GM12878 (cell line): Measurements from ENCODE around the gene SNX21. TPM values are rescaled to one million over a fixed set of nuclear protein-coding genes. Genes with fewer than 3 reads are reported as not detected.

Source experiments
- ATAC-seq: fragments of 200-7000 bp; cut with Tn5 transposase; 3 replicates; pipeline ENCODE4 v1.9.1; 2020; ENCODE audit warnings: mild to moderate bottlenecking, moderate library complexity
- BruUV-seq: library from RNA; stranded (reverse); fragments of 400-500 nt; replicated peaks from 2 replicates; lab custom pipeline; 2021; lab: Mats Ljungman, UMichigan
- CTCF ChIA-PET: fragments of 300-600 bp; sonication (Branson Sonifier 250); formaldehyde crosslinking; extraction: SDS; loops from one replicate; lab custom pipeline; 2021; ENCODE audit warnings: inconsistent platforms; lab: Yijun Ruan, JAX
- POLR2A ChIA-PET: fragments of 350-600 bp; formaldehyde crosslinking; extraction: SDS; loops from one replicate; lab custom pipeline; 2021; ENCODE audit warnings: inconsistent platforms; lab: Charles Lee
- RAD21 ChIA-PET: fragments of 300-600 bp; sonication (Branson Sonifier 250); formaldehyde crosslinking; loops from one replicate; lab custom pipeline; 2023; ENCODE audit warnings: antibody characterized with exemption; ENCODE audit not compliant: unreplicated experiment; lab: Charles Lee
- SMC1A ChIA-PET: fragments of 300-600 bp; sonication (Branson Sonifier 250); formaldehyde crosslinking; loops from one replicate; lab custom pipeline; 2023; ENCODE audit not compliant: unreplicated experiment, uncharacterized antibody; lab: Charles Lee
- DNase-seq: peaks from one replicate; pipeline ENCODE4 v3.0.0-alpha.2; 2011; ENCODE audit warnings: low read depth, low spot score
- FAIRE-seq: peaks from 3 replicates; lab custom pipeline; 2011; peaks lifted over from hg19 to GRCh38; lab: Jason Lieb, UNC
- H2AFZ ChIP-seq: 2 replicates; pipeline ENCODE4 v1.6.0; 2011; ENCODE audit warnings: low read depth, low read length, control low read depth; ENCODE audit not compliant: control insufficient read depth
- H3K27ac ChIP-seq: 2 replicates; pipeline ENCODE4 v1.5.1; 2011; ENCODE audit warnings: control low read depth; ENCODE audit not compliant: control insufficient read depth, insufficient read depth
- H3K27me3 ChIP-seq, 2 experiments: replicated peaks in 1 of 2; 2 replicates each; pipeline versions ENCODE4 v1.6.0 to v1.6.1; 2011; ENCODE audit warnings: low read length in 1 of 2; ENCODE audit not compliant: control insufficient read depth in 2 of 2, insufficient read depth in 2 of 2
- H3K36me3 ChIP-seq, 2 experiments: 2 replicates each; pipeline ENCODE4 v1.5.1; 2011; ENCODE audit warnings: low read length in 1 of 2; ENCODE audit not compliant: control insufficient read depth in 2 of 2, insufficient read depth in 2 of 2
- H3K4me1 ChIP-seq: 2 replicates; pipeline ENCODE4 v1.6.1; 2011; ENCODE audit warnings: mild to moderate bottlenecking, low read length, moderate library complexity, mixed read lengths; ENCODE audit not compliant: control insufficient read depth, insufficient read depth
- H3K4me2 ChIP-seq: 2 replicates; pipeline ENCODE4 v1.6.0; 2011; ENCODE audit warnings: control low read depth; ENCODE audit not compliant: control insufficient read depth, insufficient read depth
- H3K4me3 ChIP-seq: fragments of 200-600 bp; sonication (generic); 2 replicates; pipeline ENCODE4 v1.5.1; 2016
- H3K79me2 ChIP-seq: 2 replicates; pipeline ENCODE4 v1.6.0; 2011; ENCODE audit warnings: low read length; ENCODE audit not compliant: control insufficient read depth, insufficient read depth
- H3K9ac ChIP-seq: 2 replicates; pipeline ENCODE4 v1.8.0; 2011; ENCODE audit warnings: low read length, control low read depth, mixed read lengths; ENCODE audit not compliant: control insufficient read depth, insufficient read depth
- H3K9me3 ChIP-seq: replicated peaks from 3 replicates; pipeline ENCODE4 v1.5.1; 2011; ENCODE audit warnings: mild to moderate bottlenecking, low read length; ENCODE audit not compliant: control insufficient read depth, insufficient read depth
- H4K20me1 ChIP-seq: 2 replicates; pipeline ENCODE4 v1.6.0; 2011; ENCODE audit not compliant: control insufficient read depth, insufficient read depth
- IKZF1 ChIP-seq: fragments of 450-650 bp; conservative IDR thresholded peaks from 2 replicates; pipeline ENCODE4 v1.6.1; 2017; ENCODE audit warnings: antibody characterized with exemption, mild to moderate bottlenecking
- LARP7 ChIP-seq: fragments of 450-650 bp; IDR thresholded peaks from 2 replicates; pipeline ENCODE4 v1.6.1; 2017; ENCODE audit warnings: mild to moderate bottlenecking
- MAX ChIP-seq: IDR thresholded peaks from 2 replicates; pipeline ENCODE4 v1.6.1; 2012; ENCODE audit warnings: low read depth, low read length, improper control_type of control experiment
- NKRF ChIP-seq: fragments of 450-650 bp; conservative IDR thresholded peaks from 2 replicates; pipeline ENCODE4 v1.6.1; 2017; ENCODE audit warnings: mild to moderate bottlenecking, moderate library complexity
- SIN3A ChIP-seq: IDR thresholded peaks from 2 replicates; pipeline ENCODE4 v1.6.1; 2012; ENCODE audit warnings: low read depth, low read length, improper control_type of control experiment
- SP1 ChIP-seq: IDR thresholded peaks from one replicate; pipeline ENCODE4 v1.6.1; 2011; ENCODE audit warnings: low read depth, low read length
- TCF12 ChIP-seq: IDR thresholded peaks from 2 replicates; pipeline ENCODE4 v1.6.1; 2011; ENCODE audit warnings: low read depth, mild to moderate bottlenecking, low read length
- ZNF24 ChIP-seq: fragments of 450-650 bp; IDR thresholded peaks from 2 replicates; pipeline ENCODE4 v1.6.1; 2017; ENCODE audit warnings: antibody characterized with exemption, mild to moderate bottlenecking
- WGBS: methylation state at CpG from one replicate; pipeline ENCODE4 v1.1.6; 2016; ENCODE audit warnings: low lambda C conversion rate; ENCODE audit not compliant: insufficient replicate concordance, insufficient coverage; ENCODE audit errors: missing lambda C conversion rate; 5-methylcytosine and 5-hydroxymethylcytosine counted together
- in situ Hi-C: fragments of 300-500 bp; cut with MboI; formaldehyde crosslinking; loops from 9 replicates; pipeline ENCODE4 v1.14.3; 2018; ENCODE audit warnings: mixed read lengths
- intact Hi-C: fragments of 100-400 bp; cut with micrococcal nuclease; formaldehyde crosslinking; loops from one replicate; pipeline ENCODE4 v1.14.2; 2022; ENCODE audit not compliant: unreplicated experiment
- polyA plus RNA-seq, 11 experiments: library from polyadenylated mRNA; depleted of rRNA in 4 of 11; unstranded in 6 of 11; stranded (reverse) in 5 of 11; fragments of >200 nt; fragmentation: Nextera tagmentation in 4 of 11; fragmentation: Illumina TruSeq in 1 of 11; extraction: Ambion mirVana in 4 of 11; extraction: Trizol in 1 of 11; gene quantifications; 1 replicate in 1 of 11; 2 replicates in 10 of 11; pipeline versions ENCODE4 v1.2.1 to v1.2.3, GENCODE V29; 2011 to 2016; ENCODE audit warnings: inconsistent platforms in 2 of 11, missing spikeins in 2 of 11, low read depth in 1 of 11
- total RNA-seq, 4 experiments: library from RNA; depleted of rRNA in 3 of 4; stranded (reverse); fragments of >200 nt in 3 of 4; fragmentation: Illumina TruSeq in 1 of 4; extraction: Trizol in 1 of 4; gene quantifications; 2 replicates each; pipeline versions ENCODE4 v1.2.1 to v1.2.3, GENCODE V29; 2013 to 2021
- TF ChIP-seq, protein P1 (sequence below): fragments of 450-650 bp; IDR thresholded peaks from 2 replicates; pipeline ENCODE4 v1.6.1; 2017; ENCODE audit warnings: mild to moderate bottlenecking, moderate library complexity

SNX21 gene
- total and polyA plus RNA-seq, 10 of the 15 experiments (the other 5 are each of a cell fraction or from before 2014, with no cell fraction given) = 0.10 to 1.4 (median 0.57) TPM

- no peak for TF ChIP-seq ZNF24
- TF ChIP-seq SP1 = no peak
- no peak for TF ChIP-seq TCF12
- TF ChIP-seq, protein P1, sequence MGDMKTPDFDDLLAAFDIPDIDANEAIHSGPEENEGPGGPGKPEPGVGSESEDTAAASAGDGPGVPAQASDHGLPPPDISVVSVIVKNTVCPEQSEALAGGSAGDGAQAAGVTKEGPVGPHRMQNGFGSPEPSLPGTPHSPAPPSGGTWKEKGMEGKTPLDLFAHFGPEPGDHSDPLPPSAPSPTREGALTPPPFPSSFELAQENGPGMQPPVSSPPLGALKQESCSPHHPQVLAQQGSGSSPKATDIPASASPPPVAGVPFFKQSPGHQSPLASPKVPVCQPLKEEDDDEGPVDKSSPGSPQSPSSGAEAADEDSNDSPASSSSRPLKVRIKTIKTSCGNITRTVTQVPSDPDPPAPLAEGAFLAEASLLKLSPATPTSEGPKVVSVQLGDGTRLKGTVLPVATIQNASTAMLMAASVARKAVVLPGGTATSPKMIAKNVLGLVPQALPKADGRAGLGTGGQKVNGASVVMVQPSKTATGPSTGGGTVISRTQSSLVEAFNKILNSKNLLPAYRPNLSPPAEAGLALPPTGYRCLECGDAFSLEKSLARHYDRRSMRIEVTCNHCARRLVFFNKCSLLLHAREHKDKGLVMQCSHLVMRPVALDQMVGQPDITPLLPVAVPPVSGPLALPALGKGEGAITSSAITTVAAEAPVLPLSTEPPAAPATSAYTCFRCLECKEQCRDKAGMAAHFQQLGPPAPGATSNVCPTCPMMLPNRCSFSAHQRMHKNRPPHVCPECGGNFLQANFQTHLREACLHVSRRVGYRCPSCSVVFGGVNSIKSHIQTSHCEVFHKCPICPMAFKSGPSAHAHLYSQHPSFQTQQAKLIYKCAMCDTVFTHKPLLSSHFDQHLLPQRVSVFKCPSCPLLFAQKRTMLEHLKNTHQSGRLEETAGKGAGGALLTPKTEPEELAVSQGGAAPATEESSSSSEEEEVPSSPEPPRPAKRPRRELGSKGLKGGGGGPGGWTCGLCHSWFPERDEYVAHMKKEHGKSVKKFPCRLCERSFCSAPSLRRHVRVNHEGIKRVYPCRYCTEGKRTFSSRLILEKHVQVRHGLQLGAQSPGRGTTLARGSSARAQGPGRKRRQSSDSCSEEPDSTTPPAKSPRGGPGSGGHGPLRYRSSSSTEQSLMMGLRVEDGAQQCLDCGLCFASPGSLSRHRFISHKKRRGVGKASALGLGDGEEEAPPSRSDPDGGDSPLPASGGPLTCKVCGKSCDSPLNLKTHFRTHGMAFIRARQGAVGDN = no peak
These were observed 980 bp upstream of the SNX21 start (continued) for GRCh38 chr20:45832619-45833018.

- in situ Hi-C loops = no loop called here
- ChIA-PET RAD21 (no interaction called here), SMC1A (interaction anchor here (1.3 kb wide), 1 partner anchor 100 kb away, joined by 3 read pairs; the partner anchor contains the start of gene PCIF1), CTCF (interaction anchor here (1.3 to 1.6 kb wide), 2 partner anchors 8 to 18 kb away, joined by 4 to 6 read pairs; no protein-coding TSS in a partner anchor), POLR2A (interaction anchor here (1.0 kb wide), 1 partner anchor 8 kb away, joined by 3 read pairs; no protein-coding TSS in a partner anchor)
- WGBS = 28% methylated on average over 58 of the region's 71 CpGs
- no peaks in the 10 kb centered on the region for H3K79me2 ChIP-seq
- FAIRE-seq (no peak), DNase-seq (no peak), ATAC-seq (peak; percentile 85)
- no peaks in the 10 kb centered on the region for H3K27me3 ChIP-seq
- peaks cover 3% of the 10 kb centered on the region for H3K4me1 ChIP-seq
- H3K36me3 ChIP-seq = no peaks in the 10 kb centered on the region
- intact Hi-C loops = no loop called here
- H3K27ac ChIP-seq = no peak overlapping the region
- H3K4me3 ChIP-seq = peak overlapping the region; percentile 95
- peak overlapping the region; percentile 80 for H2AFZ ChIP-seq
- H3K9me3 ChIP-seq = no peaks in the 10 kb centered on the region
- H3K4me2 ChIP-seq = peak overlapping the region; percentile 99
- H3K9ac ChIP-seq = peak overlapping the region; percentile 66; the same call in 1 of the 2 replicates
- H4K20me1 ChIP-seq = no peaks in the 10 kb centered on the region
- no TSS peak for BruUV-seq
- TF ChIP-seq LARP7 (peak; percentile 69; the same call in 1 of the 2 replicates), MAX (0 out of 2 replicates have a peak, but pooled peaks have one; percentile 23), NKRF (0 out of 2 replicates have a peak, but pooled peaks have one; percentile 56), IKZF1 (peak; percentile 30; the same call in 1 of the 2 replicates), SIN3A (no peak)
- TF ChIP-seq, protein P1 = 0 out of 2 replicates have a peak, but pooled peaks have one; percentile 33
These were observed 541 bp downstream of the SNX21 start for GRCh38 chr20:45833883-45834796.
